ENCODE results near the gene PAPOLA. TPM values are rescaled to one million over a fixed set of nuclear protein-coding genes. Genes with fewer than 3 reads are reported as not detected.

Gene PAPOLA
- total and polyA plus RNA-seq, 9 of the 15 experiments (the other 6 are each of a cell fraction or from before 2014, with no cell fraction given), result 51.1 to 199 (median 95.8) TPM

GRCh38 chr14:96501740-96502620, at the start of gene PAPOLA (continued):
- TF ChIP-seq ZNF592 (IDR thresholded peaks at IDR 0.05), result peak; percentile 56
- peak; percentile 52 for TF ChIP-seq NFE2 (IDR thresholded peaks at IDR 0.05; ENCODE audit: low read depth)
- no peak for TF ChIP-seq ZNF133 (CRISPR knock-in tag; IDR thresholded peaks at IDR 0.05)
- TF ChIP-seq, protein P1, sequence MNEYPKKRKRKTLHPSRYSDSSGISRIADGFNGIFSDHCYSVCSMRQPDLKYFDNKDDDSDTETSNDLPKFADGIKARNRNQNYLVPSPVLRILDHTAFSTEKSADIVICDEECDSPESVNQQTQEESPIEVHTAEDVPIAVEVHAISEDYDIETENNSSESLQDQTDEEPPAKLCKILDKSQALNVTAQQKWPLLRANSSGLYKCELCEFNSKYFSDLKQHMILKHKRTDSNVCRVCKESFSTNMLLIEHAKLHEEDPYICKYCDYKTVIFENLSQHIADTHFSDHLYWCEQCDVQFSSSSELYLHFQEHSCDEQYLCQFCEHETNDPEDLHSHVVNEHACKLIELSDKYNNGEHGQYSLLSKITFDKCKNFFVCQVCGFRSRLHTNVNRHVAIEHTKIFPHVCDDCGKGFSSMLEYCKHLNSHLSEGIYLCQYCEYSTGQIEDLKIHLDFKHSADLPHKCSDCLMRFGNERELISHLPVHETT (CRISPR knock-in tag; conservative IDR thresholded peaks at IDR 0.05 in 1 of 2, IDR thresholded peaks at IDR 0.05 in 1 of 2), result no peak
- TF ChIP-seq ATF7 (IDR thresholded peaks at IDR 0.05), result peak; percentile 59; the same call in 1 of the 2 replicates
- TF ChIP-seq, protein P2, sequence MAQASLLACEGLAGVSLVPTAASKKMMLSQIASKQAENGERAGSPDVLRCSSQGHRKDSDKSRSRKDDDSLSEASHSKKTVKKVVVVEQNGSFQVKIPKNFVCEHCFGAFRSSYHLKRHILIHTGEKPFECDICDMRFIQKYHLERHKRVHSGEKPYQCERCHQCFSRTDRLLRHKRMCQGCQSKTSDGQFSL (CRISPR knock-in tag; IDR thresholded peaks at IDR 0.05), result no peak; the same call in 1 of the 2 replicates
- TF ChIP-seq, protein P2 (tag; IDR thresholded peaks at IDR 0.05), result no peak; a peak in 1 of 4 replicates
- peak; percentile 31; the same call in 1 of the 2 replicates for TF ChIP-seq ZKSCAN1 (IDR thresholded peaks at IDR 0.05; ENCODE audit: low read depth, low read length)
- TF ChIP-seq ZKSCAN3 (CRISPR knock-in tag; IDR thresholded peaks at IDR 0.05), result no peak
- no peak for TF ChIP-seq FOXM1 (IDR thresholded peaks at IDR 0.05; ENCODE audit: low read depth)
- no peak for TF ChIP-seq FOXM1 (CRISPR knock-in tag; IDR thresholded peaks at IDR 0.05; ENCODE audit: low read depth)
- TF ChIP-seq AFF4 (CRISPR knock-in tag; IDR thresholded peaks at IDR 0.05), result peak; percentile 63; the same call in 1 of the 2 replicates

Measured in K562 (cell line).